ENCODE measurements around the gene KAZN.

DNA sequence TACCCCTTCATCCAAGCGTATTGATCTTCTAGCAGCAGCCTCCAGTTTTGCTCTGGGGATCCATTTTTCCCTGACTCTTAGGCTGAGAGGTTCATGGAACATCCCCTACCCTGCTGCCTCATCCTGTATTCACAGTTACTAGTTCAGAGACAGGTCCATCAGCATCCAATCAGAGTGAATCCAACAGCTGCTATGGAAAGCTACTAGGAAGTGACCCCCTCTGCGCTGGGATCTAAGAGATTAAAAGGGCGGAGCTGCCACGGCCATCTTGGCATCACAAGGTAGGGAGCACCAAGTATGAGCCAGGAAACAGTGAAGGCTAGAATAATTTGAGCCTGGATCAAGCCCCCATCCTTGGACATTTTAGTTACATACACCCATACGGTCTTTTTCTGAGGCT is 32.5 kb downstream of the KAZN start:
- TF ChIP-seq, protein P1, sequence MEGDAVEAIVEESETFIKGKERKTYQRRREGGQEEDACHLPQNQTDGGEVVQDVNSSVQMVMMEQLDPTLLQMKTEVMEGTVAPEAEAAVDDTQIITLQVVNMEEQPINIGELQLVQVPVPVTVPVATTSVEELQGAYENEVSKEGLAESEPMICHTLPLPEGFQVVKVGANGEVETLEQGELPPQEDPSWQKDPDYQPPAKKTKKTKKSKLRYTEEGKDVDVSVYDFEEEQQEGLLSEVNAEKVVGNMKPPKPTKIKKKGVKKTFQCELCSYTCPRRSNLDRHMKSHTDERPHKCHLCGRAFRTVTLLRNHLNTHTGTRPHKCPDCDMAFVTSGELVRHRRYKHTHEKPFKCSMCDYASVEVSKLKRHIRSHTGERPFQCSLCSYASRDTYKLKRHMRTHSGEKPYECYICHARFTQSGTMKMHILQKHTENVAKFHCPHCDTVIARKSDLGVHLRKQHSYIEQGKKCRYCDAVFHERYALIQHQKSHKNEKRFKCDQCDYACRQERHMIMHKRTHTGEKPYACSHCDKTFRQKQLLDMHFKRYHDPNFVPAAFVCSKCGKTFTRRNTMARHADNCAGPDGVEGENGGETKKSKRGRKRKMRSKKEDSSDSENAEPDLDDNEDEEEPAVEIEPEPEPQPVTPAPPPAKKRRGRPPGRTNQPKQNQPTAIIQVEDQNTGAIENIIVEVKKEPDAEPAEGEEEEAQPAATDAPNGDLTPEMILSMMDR (IDR thresholded peaks at IDR 0.05; ENCODE audit: low read depth, low read length, poor library complexity, severe bottlenecking) = no peak
- TF ChIP-seq EZH2phosphoT487 (IDR thresholded peaks at IDR 0.05; ENCODE audit: borderline replicate concordance, low read length) = no peak
